GM21528 (cell line): ENCODE data around the gene FUT8.
"Not testable (repeated sequence)": the region's sequence is repeated elsewhere in the genome, so short reads cannot be mapped to it uniquely, and the experiment has no call there.

Source experiments
- ATAC-seq: cut with Tn5 transposase; IDR thresholded peaks from one replicate; pipeline ENCODE4 v1.9.1; 2021; ENCODE audit warnings: mild to moderate bottlenecking, moderate library complexity; ENCODE audit not compliant: unreplicated experiment, low FRiP score

The FUT8 gene

GRCh38 chr14:65686761-65687160 is 274.2 kb downstream of the FUT8 start:
- no peak for ATAC-seq

GRCh38 chr14:65689070-65689469 is 276.5 kb downstream of the FUT8 start:
- no peak for ATAC-seq

- not testable (repeated sequence) for ATAC-seq
Measured at GRCh38 chr14:65692566-65692965, 280.0 kb downstream of the FUT8 start.

GRCh38 chr14:65696801-65697200 is 284.3 kb downstream of the FUT8 start:
- no peak for ATAC-seq

GRCh38 chr14:65703521-65703920 is 291.0 kb downstream of the FUT8 start:
- no peak for ATAC-seq

GRCh38 chr14:65703996-65704395 is 291.5 kb downstream of the FUT8 start:
- ATAC-seq = no peak

- ATAC-seq = no peak
Measured at GRCh38 chr14:65704437-65704836, 291.9 kb downstream of the FUT8 start.

GRCh38 chr14:65704850-65705249 is 292.3 kb downstream of the FUT8 start:
- ATAC-seq = no peak

GRCh38 chr14:65709576-65709975 is 297.0 kb downstream of the FUT8 start:
- no peak for ATAC-seq

GRCh38 chr14:65716813-65717212 is 304.3 kb downstream of the FUT8 start:
- ATAC-seq = not testable (repeated sequence)

- ATAC-seq = not testable (repeated sequence)
Measured at GRCh38 chr14:65717384-65717915, 304.9 kb downstream of the FUT8 start.

- no peak for ATAC-seq
Measured at GRCh38 chr14:65718629-65719028, 306.1 kb downstream of the FUT8 start.

- no peak for ATAC-seq
Measured at GRCh38 chr14:65720171-65720570, 307.6 kb downstream of the FUT8 start.

- ATAC-seq = no peak
Measured at GRCh38 chr14:65720743-65721142, 308.2 kb downstream of the FUT8 start.

GRCh38 chr14:65723348-65723747 is 310.8 kb downstream of the FUT8 start:
- ATAC-seq = no peak

- ATAC-seq = no peak
Measured at GRCh38 chr14:65728604-65729003, 316.1 kb downstream of the FUT8 start.

- no peak for ATAC-seq
Measured at GRCh38 chr14:65729566-65729965, 317.0 kb downstream of the FUT8 start.

- peak; percentile 91 for ATAC-seq
Measured at GRCh38 chr14:65731933-65732506, 319.5 kb downstream of the FUT8 start.

- ATAC-seq = no peak
Measured at GRCh38 chr14:65738339-65738738, 325.8 kb downstream of the FUT8 start.

GRCh38 chr14:65745396-65746190 is 333.1 kb downstream of the FUT8 start:
- no peak for ATAC-seq

GRCh38 chr14:65748796-65749195 is 336.3 kb downstream of the FUT8 start:
- ATAC-seq = no peak

- ATAC-seq = no peak
Measured at GRCh38 chr14:65749287-65749686, 336.8 kb downstream of the FUT8 start.
